ENCODE data around the gene KIAA0753. TPM values are rescaled to one million over a fixed set of nuclear protein-coding genes. Genes with fewer than 3 reads are reported as not detected.

The KIAA0753 gene
- total RNA-seq, 1 experiment from 2014 or later = 18.3 TPM

GRCh38 chr17:6539871-6540270, 100.6 kb downstream of the KIAA0753 start:
- RAD21 ChIA-PET (ENCODE audit: low non-redundant PET in 1 of 2, low total read pairs in 2 of 2, uncharacterized antibody in 2 of 2, unreplicated experiment in 2 of 2) = no interaction called here
- intact Hi-C loops (cut with micrococcal nuclease) = no loop called here
- Histone ChIP-seq H3K79me2 (ENCODE audit: insufficient read depth, low read length) (no peaks in the 10 kb centered on the region), H2AFZ (ENCODE audit: low read depth, low read length, poor library complexity, severe bottlenecking) (no peak overlapping the region), H3K27me3 (ENCODE audit: insufficient read depth, low read length) (no peaks in the 10 kb centered on the region), H3K27ac (ENCODE audit: low read depth, low read length) (no peak overlapping the region), H3K9me3 (ENCODE audit: control insufficient read depth in 1 of 2, insufficient read depth in 1 of 2, low read depth in 1 of 2, low read length in 2 of 2) (no peaks in the 10 kb centered on the region), H3K9ac (ENCODE audit: low read length) (no peak overlapping the region), H4K20me1 (ENCODE audit: insufficient read depth) (no peaks in the 10 kb centered on the region), H3K4me3 (replicated peaks in 1 of 2; ENCODE audit: low read depth in 1 of 2, low read length in 2 of 2) (no peak overlapping the region), H3K9me2 (ENCODE audit: insufficient read depth) (no peaks in the 10 kb centered on the region), H3K4me1 (ENCODE audit: control insufficient read depth in 1 of 2, insufficient read depth in 2 of 2, low read length in 2 of 2) (no peaks in the 10 kb centered on the region), H3K4me2 (ENCODE audit: low read length) (no peak overlapping the region), H3K36me3 (ENCODE audit: control insufficient read depth in 1 of 2, insufficient read depth in 2 of 2, low read length in 2 of 2) (no peaks in the 10 kb centered on the region)
- no peak for TF ChIP-seq RAD21 (IDR thresholded peaks at IDR 0.05; ENCODE audit: low read depth)
- no peak for TF ChIP-seq ATF3 (IDR thresholded peaks at IDR 0.05)
- TF ChIP-seq POLR2A (IDR thresholded peaks at IDR 0.05; ENCODE audit: borderline replicate concordance, extremely low read depth, insufficient read depth, insufficient read length) = no peak
- no peak for TF ChIP-seq MAX (IDR thresholded peaks at IDR 0.05)
- no peak for TF ChIP-seq YY1 (IDR thresholded peaks at IDR 0.05; ENCODE audit: extremely low read depth, insufficient replicate concordance, low read depth, low read length)
- no peak for TF ChIP-seq EGR1 (IDR thresholded peaks at IDR 0.05; ENCODE audit: low read depth)
- TF ChIP-seq EZH2phosphoT487 (IDR thresholded peaks at IDR 0.05; ENCODE audit: borderline replicate concordance) = no peak
- no peak for TF ChIP-seq CTCF (IDR thresholded peaks at IDR 0.05 in 2 of 3, conservative IDR thresholded peaks at IDR 0.05 in 1 of 3; ENCODE audit: borderline replicate concordance in 1 of 3, insufficient read depth in 1 of 3, low read depth in 2 of 3, low read length in 2 of 3)
- TF ChIP-seq SRF (IDR thresholded peaks at IDR 0.05; ENCODE audit: low read depth) = no peak
- no peak for TF ChIP-seq JUND (IDR thresholded peaks at IDR 0.05)
- TF ChIP-seq FOSL1 (IDR thresholded peaks at IDR 0.05; ENCODE audit: low read depth) = no peak
- ATAC-seq (no peak), DNase-seq (ENCODE audit: low read depth, low spot score) (no peak)
- no TSS peak for BruUV-seq (replicated peaks)
- CTCF ChIA-PET = no interaction called here
- POLR2A ChIA-PET = no interaction called here
